Coronary artery (tissue), 2 donors: ENCODE results near the gene COMMD3.
"Not testable (repeated sequence)": the region's sequence is repeated elsewhere in the genome, so short reads cannot be mapped to it uniquely, and the experiment has no call there.

ENCODE experiments used
- DNase-seq: peaks from one replicate; pipeline ENCODE4 v3.0.0-alpha.2; 2017; ENCODE audit warnings: low spot score
- H3K27ac ChIP-seq, 2 donors: fragments of 200-600 bp; sonication (generic); one replicate each; pipeline ENCODE4 v1.5.1; 2016 to 2019
- H3K4me3 ChIP-seq: fragments of 200-600 bp; sonication (generic); 2 replicates; pipeline ENCODE4 v1.5.1; 2016; ENCODE audit warnings: mild to moderate bottlenecking, moderate library complexity
- TF ChIP-seq, protein P1 (sequence below): fragments of 200-600 bp; sonication (generic); IDR thresholded peaks from one replicate; pipeline ENCODE4 v1.5.1; 2019; ENCODE audit warnings: antibody characterized with exemption

Gene COMMD3

DNA sequence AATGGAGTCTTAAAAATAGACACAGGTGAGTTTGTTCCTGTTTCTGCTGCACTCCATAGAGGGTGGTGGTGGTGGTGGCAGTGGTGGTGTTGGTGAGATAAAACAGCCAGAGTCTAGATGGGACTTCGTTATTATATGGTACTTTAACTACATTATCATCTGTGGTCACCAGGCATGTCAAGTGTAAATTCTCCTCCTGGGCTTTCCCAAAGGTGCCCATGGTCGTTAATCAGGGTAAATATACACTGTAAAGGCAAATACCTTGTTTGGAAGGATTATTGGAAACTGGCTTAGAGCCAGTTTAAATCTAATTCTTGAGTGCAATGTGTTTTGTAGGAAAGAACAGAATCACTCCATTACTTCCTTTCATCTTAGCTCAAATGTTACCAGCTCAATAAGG, 21.5 kb upstream of the COMMD3 start:
- no peak overlapping the region for H3K4me3 ChIP-seq
- H3K27ac ChIP-seq, result no peak overlapping the region
- TF ChIP-seq, protein P1, sequence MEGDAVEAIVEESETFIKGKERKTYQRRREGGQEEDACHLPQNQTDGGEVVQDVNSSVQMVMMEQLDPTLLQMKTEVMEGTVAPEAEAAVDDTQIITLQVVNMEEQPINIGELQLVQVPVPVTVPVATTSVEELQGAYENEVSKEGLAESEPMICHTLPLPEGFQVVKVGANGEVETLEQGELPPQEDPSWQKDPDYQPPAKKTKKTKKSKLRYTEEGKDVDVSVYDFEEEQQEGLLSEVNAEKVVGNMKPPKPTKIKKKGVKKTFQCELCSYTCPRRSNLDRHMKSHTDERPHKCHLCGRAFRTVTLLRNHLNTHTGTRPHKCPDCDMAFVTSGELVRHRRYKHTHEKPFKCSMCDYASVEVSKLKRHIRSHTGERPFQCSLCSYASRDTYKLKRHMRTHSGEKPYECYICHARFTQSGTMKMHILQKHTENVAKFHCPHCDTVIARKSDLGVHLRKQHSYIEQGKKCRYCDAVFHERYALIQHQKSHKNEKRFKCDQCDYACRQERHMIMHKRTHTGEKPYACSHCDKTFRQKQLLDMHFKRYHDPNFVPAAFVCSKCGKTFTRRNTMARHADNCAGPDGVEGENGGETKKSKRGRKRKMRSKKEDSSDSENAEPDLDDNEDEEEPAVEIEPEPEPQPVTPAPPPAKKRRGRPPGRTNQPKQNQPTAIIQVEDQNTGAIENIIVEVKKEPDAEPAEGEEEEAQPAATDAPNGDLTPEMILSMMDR, result no peak
- DNase-seq, result no peak

DNA sequence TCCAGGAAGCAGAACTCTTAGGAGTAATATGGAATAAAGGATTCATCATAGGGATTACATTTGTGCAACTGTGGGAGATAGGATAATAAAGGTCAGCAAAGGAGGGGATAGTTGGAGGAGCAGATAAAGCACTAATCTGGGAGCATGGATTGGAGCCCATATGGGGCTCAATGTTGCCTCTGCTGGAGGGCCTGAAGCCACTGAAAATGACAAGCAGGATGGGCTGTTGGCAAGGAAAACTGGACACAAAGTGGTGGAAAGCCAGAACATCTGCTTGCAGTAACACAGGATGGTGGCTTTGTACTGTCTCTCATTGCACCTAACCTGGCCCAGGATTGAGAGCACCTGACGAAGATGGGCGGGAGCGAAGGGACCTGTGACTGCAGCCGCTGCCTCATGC, 15.0 kb upstream of the COMMD3 start:
- TF ChIP-seq, protein P1, result no peak
- no peak for DNase-seq
- H3K4me3 ChIP-seq, result no peak overlapping the region
- no peak overlapping the region for H3K27ac ChIP-seq

DNA sequence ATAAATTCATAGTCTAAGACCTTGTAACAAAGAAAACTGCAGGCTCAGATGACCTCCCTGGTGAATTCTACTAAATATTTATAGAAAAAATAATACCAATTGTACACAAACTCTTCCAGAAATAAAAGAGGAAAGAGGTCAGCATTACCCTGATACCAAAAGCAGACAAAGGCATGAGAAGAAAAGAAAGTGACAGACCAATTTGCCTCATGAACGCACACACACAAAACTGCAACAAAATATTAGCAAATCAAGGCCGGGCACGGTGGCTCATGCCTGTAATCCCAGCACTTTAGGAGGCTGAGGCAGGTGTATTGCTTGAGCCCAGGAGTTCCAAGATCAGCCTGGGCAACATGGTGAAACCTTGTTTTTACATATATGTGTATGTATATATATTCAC, 12.7 kb upstream of the COMMD3 start:
- no peak overlapping the region for H3K27ac ChIP-seq
- TF ChIP-seq, protein P1, result no peak
- DNase-seq, result no peak
- no peak overlapping the region for H3K4me3 ChIP-seq

DNA sequence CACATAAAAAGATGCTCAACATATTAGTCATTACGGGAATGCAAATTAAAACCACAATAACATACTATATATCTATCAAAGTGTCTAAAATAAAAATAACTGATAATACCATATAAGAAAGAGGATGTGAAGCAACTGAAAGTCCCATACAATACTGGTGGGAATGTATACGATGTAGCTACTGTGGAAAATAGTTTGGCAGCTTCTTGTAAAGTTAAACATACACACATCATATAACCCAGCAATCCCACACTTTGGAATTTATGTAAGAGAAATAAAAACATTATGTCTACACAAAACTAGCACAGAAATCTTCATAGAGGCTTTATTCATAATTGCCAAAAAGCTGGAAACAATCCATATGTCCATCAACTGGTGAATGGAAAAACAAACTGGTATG, 10.5 kb upstream of the COMMD3 start:
- TF ChIP-seq, protein P1, result no peak
- no peak for DNase-seq
- no peak overlapping the region for H3K27ac ChIP-seq
- no peak overlapping the region for H3K4me3 ChIP-seq

DNA sequence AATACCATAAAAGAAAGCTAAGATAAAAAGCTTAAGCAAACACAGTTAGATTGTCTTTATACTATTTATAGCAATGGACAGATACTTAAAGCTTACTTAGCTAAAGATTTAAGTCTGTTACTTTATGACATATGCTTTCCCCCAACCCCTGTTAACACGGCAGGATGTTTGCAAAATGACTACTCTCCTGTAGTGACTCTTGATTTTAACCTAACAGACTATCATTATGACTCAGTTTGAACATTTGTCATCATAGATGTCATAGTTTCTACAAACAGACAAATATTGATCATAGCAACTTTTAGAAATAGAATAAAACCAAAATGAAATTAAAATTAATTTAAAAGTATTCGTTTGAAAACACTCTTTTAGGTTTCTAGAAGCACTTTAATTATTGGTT, 7.8 kb upstream of the COMMD3 start:
- no peak for DNase-seq
- TF ChIP-seq, protein P1, result no peak
- Histone ChIP-seq H3K4me3 (no peak overlapping the region), H3K27ac (no peak overlapping the region)

DNA sequence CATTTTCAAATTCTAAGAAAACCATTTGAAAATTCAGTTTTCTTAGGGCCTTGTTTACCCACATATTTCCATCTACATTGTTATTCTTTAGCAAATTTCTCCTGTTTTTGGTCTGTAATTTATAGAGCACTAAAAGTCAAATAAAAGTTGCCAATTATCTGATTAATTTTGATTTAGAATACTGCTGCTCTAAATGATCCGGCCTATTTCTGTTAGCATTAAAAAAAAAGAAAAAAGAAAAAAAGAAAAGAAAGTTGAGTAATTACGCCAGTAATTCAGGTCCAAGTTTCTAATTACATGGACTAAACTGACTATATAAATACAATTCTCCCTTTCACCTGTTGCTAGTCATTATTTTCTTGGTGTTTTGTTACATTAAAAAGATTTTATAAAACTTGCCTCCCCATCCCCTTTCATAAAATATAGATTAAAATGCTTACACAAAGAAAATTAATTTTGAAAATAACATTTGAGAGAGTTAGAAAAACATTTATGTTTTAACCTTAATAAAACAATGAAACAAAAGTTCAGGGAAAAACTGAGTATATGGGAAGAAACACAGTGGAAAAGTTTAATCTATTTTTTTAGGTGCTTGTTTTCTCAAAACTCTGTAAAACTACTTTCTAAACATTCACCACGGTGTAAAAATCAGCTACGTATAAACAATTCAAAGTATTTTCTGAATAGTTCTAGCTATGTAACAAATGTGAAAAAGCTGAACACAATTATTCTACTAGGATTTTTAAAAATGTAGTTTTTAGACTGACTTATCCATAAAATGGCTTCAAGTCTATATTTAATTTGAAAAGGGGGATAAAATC, 6.8 kb upstream of the COMMD3 start:
- TF ChIP-seq, protein P1, result no peak
- no peak for DNase-seq
- no peak overlapping the region for H3K27ac ChIP-seq
- no peak overlapping the region for H3K4me3 ChIP-seq

DNA sequence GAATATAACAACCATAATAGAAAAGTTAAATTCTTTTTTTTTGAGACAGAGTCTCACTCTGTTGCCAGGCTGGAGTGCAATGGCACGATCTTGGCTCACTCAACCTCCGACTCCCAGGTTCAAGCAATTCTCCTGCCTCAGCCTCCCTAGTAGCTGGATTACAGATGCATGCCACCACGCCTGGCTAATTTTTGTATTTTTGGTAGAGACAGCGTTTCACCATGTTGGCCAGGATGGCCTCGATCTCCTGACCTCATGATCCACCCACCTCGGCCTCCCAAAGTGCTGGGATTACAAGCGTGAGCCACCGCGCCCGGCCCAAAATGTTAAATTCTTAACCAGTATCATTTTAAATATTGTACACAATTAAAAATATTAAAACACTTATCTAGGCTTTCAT, 6.2 kb upstream of the COMMD3 start:
- not testable (repeated sequence) for H3K27ac ChIP-seq, H3K4me3 ChIP-seq, DNase-seq
